Upper lobe of left lung (tissue), 4 donors: ENCODE measurements around the gene GRIN2A.

Experiments used
- CTCF ChIP-seq, 6 experiments: fragments of 450-650 bp in 4 of 6; fragments of 200-600 bp in 2 of 6; sonication (generic) in 2 of 6; IDR thresholded peaks; one replicate each; pipeline ENCODE4 v1.5.1; 2016 to 2019; ENCODE audit warnings: antibody characterized with exemption in 6 of 6
- EP300 ChIP-seq, 4 donors: sonication (generic); formaldehyde crosslinking; IDR thresholded peaks; one replicate each; pipeline ENCODE4 v1.5.1; 2017; ENCODE audit warnings: antibody characterized with exemption in 4 of 4, control low read depth in 2 of 4
- POLR2A ChIP-seq, 4 donors: fragments of 450-650 bp; IDR thresholded peaks; one replicate each; pipeline ENCODE4 v1.5.1; 2016 to 2017; ENCODE audit warnings: antibody characterized with exemption in 4 of 4, mild to moderate bottlenecking in 2 of 4
- POLR2AphosphoS5 ChIP-seq, 2 donors: sonication (generic); formaldehyde crosslinking; IDR thresholded peaks; one replicate each; pipeline ENCODE4 v1.5.1; 2017; ENCODE audit warnings: antibody characterized with exemption in 2 of 2

- TF ChIP-seq EP300 (IDR thresholded peaks at IDR 0.05) (no peak), CTCF (IDR thresholded peaks at IDR 0.05) (no peak), POLR2AphosphoS5 (IDR thresholded peaks at IDR 0.05) (no peak), POLR2A (IDR thresholded peaks at IDR 0.05) (no peak)
Measured at GRCh38 chr16:9818702-9819101, 363.5 kb downstream of the GRIN2A start.
